ENCODE measurements around the gene TUFT1. TPM values are rescaled to one million over a fixed set of nuclear protein-coding genes. Genes with fewer than 3 reads are reported as not detected.

TUFT1 gene, protein sequence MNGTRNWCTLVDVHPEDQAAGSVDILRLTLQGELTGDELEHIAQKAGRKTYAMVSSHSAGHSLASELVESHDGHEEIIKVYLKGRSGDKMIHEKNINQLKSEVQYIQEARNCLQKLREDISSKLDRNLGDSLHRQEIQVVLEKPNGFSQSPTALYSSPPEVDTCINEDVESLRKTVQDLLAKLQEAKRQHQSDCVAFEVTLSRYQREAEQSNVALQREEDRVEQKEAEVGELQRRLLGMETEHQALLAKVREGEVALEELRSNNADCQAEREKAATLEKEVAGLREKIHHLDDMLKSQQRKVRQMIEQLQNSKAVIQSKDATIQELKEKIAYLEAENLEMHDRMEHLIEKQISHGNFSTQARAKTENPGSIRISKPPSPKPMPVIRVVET
- 12.9 TPM for total RNA-seq
- polyA plus RNA-seq (ENCODE audit: insufficient read depth, low read depth, low replicate concordance) = 8.9 TPM
- long read RNA-seq, donor 1, partial matches to known transcripts = 0 of 2 reads
- long read RNA-seq, donor 1, other reads (novel, unspliced or antisense) = 0 of 2 reads
- long read RNA-seq, donor 2, partial matches to known transcripts = 0 of 2 reads
- long read RNA-seq, donor 2, other reads (novel, unspliced or antisense) = 0 of 2 reads
- long read RNA-seq, donor 3, partial matches to known transcripts = 0 of 2 reads
- long read RNA-seq, donor 3, other reads (novel, unspliced or antisense) = 0 of 2 reads
- long read RNA-seq, donor 4, transcript TUFT1-202 (12 exons, 3,033 nt) = major isoform, 5 of 5 reads
- long read RNA-seq, donor 4, partial matches to known transcripts = 0 of 5 reads
- long read RNA-seq, donor 4, other reads (novel, unspliced or antisense) = 0 of 5 reads
- long read RNA-seq, donor 5 = 0 reads
- long read RNA-seq, donor 6 = 0 reads
- long read RNA-seq, donor 7, partial matches to known transcripts = 0 of 6 reads
- long read RNA-seq, donor 7, other reads (novel, unspliced or antisense) = 2 of 6 reads
- long read RNA-seq, donor 8 = 0 reads
- long read RNA-seq, donor 9 = 0 reads
- long read RNA-seq, donor 10, partial matches to known transcripts = 0 of 2 reads
- long read RNA-seq, donor 10, other reads (novel, unspliced or antisense) = 0 of 2 reads

DNA sequence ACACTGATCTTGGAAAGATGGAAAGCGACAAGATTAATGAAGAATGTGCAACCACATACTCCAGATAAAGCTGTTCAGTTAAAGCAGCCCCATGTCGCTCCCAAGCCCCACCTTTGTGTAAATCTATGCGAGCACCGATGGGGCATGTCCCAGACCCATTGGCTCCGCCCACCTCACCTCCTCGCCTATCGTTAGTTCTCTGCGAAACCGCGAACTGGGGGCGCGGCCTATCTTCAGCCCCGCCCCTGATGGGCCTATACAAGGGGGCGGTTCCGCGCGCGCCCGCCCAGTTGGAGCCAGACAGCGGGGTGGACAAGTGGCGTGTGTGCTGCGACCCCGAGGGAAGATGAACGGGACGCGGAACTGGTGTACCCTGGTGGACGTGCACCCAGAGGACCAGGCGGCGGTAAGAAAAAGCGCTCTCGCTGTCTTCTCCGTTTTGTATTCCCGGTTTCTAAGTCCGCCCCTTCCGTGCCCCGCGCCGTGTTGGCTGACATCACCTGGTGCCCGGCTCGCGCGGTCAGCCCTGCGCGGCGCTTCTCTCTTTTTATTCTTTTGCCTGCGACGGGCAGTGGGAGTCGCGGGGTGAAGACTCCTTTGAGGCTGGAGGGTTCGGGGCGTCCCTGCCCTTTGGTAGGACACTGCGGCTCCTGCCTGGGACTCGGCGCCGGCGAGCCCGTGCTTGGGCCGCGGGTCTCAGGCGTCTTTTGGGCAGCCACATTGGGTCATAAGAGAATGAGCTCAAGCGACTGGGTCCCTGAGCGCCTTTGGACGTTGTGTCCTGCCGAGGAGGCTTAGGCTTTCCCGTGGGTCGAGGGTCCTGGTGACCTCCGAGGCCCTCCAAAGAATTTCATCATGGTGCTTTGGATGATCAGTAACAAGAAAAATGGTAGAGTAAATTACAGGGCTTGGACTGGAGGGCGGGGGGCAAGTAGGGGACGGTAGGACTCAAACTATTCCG, at the start of gene TUFT1:
Gene TUFT1, plus strand, starts transcription at position 289 of the 961 bp plus-strand sequence. Its CDS starts 58 bp downstream, at position 347.
- Histone ChIP-seq H3K36me3 (ENCODE audit: control insufficient read depth in 2 of 3, insufficient read depth in 3 of 3, low read length in 3 of 3) (peaks cover 0 to 18% (median 14%) of the 10 kb centered on the region in 3 donors), H3K9ac (ENCODE audit: low read length in 3 of 3) (peak within 1 kb of the TSS; percentile 33 to 96 (median 74)), H3K9me3 (ENCODE audit: control insufficient read depth in 2 of 3, insufficient read depth in 1 of 3, low read length in 3 of 3) (no peaks in the 10 kb centered on the region), H3K4me3 (ENCODE audit: low read length in 3 of 3) (peak within 1 kb of the TSS; percentile 79 to 86 (median 83)), H3K4me1 (ENCODE audit: control insufficient read depth in 2 of 3, insufficient read depth in 2 of 3, low read depth in 1 of 3, low read length in 3 of 3) (peaks cover 0 to 18% (median 4%) of the 10 kb centered on the region in 3 donors), H3K27ac (ENCODE audit: low read depth in 2 of 2, low read length in 2 of 2) (peak within 1 kb of the TSS; percentile 97 to 98), H3K27me3 (ENCODE audit: control insufficient read depth, insufficient read depth, low read length) (no peaks in the 10 kb centered on the region)
- intact Hi-C loops (cut with DNase I) = no loop called here
- DNase-seq = peak; percentile 94 to 97 (median 97)
- FAIRE-seq = no peak
- TF ChIP-seq, protein P1, sequence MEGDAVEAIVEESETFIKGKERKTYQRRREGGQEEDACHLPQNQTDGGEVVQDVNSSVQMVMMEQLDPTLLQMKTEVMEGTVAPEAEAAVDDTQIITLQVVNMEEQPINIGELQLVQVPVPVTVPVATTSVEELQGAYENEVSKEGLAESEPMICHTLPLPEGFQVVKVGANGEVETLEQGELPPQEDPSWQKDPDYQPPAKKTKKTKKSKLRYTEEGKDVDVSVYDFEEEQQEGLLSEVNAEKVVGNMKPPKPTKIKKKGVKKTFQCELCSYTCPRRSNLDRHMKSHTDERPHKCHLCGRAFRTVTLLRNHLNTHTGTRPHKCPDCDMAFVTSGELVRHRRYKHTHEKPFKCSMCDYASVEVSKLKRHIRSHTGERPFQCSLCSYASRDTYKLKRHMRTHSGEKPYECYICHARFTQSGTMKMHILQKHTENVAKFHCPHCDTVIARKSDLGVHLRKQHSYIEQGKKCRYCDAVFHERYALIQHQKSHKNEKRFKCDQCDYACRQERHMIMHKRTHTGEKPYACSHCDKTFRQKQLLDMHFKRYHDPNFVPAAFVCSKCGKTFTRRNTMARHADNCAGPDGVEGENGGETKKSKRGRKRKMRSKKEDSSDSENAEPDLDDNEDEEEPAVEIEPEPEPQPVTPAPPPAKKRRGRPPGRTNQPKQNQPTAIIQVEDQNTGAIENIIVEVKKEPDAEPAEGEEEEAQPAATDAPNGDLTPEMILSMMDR (IDR thresholded peaks at IDR 0.05; ENCODE audit: borderline replicate concordance, extremely low read depth, insufficient read depth) = no peak

DNA sequence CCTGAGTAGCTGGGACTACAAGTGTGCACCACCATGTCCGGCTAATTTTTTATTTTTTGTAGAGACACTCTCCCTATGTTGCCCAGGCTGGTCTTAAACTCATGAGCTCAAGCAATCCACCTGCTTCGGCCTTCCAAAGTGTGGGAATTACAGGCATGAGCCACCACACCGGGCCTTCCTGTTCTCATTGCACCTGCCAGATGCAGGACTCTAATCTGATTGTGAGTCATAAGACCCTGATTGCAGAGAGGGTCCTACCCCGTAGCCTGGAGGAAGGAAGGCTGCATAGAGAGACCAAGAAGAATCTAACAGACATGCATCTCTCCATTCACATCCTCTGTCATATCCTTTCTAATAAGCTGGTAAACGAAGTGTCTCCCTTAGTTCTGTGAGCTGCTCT, 48.5 kb upstream of the TUFT1 start:
- H3K27me3 ChIP-seq (ENCODE audit: control insufficient read depth, insufficient read depth, low read length) = no peaks in the 10 kb centered on the region
- DNase-seq = no peak
- intact Hi-C loops (cut with DNase I) = no loop called here
- H3K4me1 ChIP-seq (ENCODE audit: control insufficient read depth in 2 of 3, insufficient read depth in 2 of 3, low read depth in 1 of 3, low read length in 3 of 3) = no peaks in the 10 kb centered on the region
- H3K36me3 ChIP-seq (ENCODE audit: control insufficient read depth in 2 of 3, insufficient read depth in 3 of 3, low read length in 3 of 3) = no peaks in the 10 kb centered on the region
- no peak overlapping the region for H3K27ac ChIP-seq (ENCODE audit: low read depth in 2 of 2, low read length in 2 of 2)
- no peaks in the 10 kb centered on the region for H3K9me3 ChIP-seq (ENCODE audit: control insufficient read depth in 2 of 3, insufficient read depth in 1 of 3, low read length in 3 of 3)
- FAIRE-seq = no peak
- TF ChIP-seq, protein P1 (IDR thresholded peaks at IDR 0.05; ENCODE audit: borderline replicate concordance, extremely low read depth, insufficient read depth) = no peak
- no peak overlapping the region for H3K9ac ChIP-seq (ENCODE audit: low read length in 3 of 3)
- H3K4me3 ChIP-seq (ENCODE audit: low read length in 3 of 3) = no peak overlapping the region

DNA sequence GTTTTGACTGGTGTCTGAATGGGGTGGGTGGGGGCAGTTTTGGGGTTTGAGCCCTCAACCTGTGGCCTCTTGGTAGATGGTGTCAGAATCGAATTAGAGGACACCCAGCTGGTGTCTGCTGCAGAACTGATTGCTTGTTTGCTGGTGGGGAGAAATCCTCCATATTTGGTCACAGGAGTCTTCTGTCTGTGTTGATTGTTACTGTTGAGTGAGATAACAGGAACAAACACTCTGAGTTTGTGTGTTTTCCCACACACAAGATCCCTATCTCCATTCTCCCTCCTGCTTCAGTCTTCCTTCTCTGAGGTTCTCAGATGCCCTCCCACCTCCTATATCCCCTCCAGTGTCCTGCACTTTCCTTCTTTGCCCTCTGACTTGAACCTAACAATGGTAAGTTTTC, 48.0 kb upstream of the TUFT1 start:
- Histone ChIP-seq H3K4me3 (ENCODE audit: low read length in 3 of 3) (no peak overlapping the region), H3K9ac (ENCODE audit: low read length in 3 of 3) (no peak overlapping the region), H3K9me3 (ENCODE audit: control insufficient read depth in 2 of 3, insufficient read depth in 1 of 3, low read length in 3 of 3) (no peaks in the 10 kb centered on the region), H3K27me3 (ENCODE audit: control insufficient read depth, insufficient read depth, low read length) (no peaks in the 10 kb centered on the region), H3K36me3 (ENCODE audit: control insufficient read depth in 2 of 3, insufficient read depth in 3 of 3, low read length in 3 of 3) (no peaks in the 10 kb centered on the region), H3K4me1 (ENCODE audit: control insufficient read depth in 2 of 3, insufficient read depth in 2 of 3, low read depth in 1 of 3, low read length in 3 of 3) (no peaks in the 10 kb centered on the region), H3K27ac (ENCODE audit: low read depth in 2 of 2, low read length in 2 of 2) (no peak overlapping the region)
- FAIRE-seq = no peak
- TF ChIP-seq, protein P1 (IDR thresholded peaks at IDR 0.05; ENCODE audit: borderline replicate concordance, extremely low read depth, insufficient read depth) = no peak
- no peak for DNase-seq
- intact Hi-C loops (cut with DNase I) = no loop called here
